GM23338 (cell line): ENCODE data around the gene MYL12B. TPM values are rescaled to one million over a fixed set of nuclear protein-coding genes. Genes with fewer than 3 reads are reported as not detected.

Experiments
- ATAC-seq: fragments of 200-7000 bp; cut with Tn5 transposase; 3 replicates; pipeline ENCODE4 v1.9.1; 2020
- DNase-seq: peaks from one replicate; pipeline ENCODE4 v3.0.0-alpha.2; 2015; ENCODE audit warnings: low spot score
- H2AFZ ChIP-seq: fragments of 200-600 bp; sonication (generic); 2 replicates; pipeline ENCODE4 v1.8.0; 2016; ENCODE audit warnings: antibody characterized with exemption, mild to moderate bottlenecking, moderate library complexity
- H3F3A ChIP-seq: fragments of 200-600 bp; sonication (generic); replicated peaks from 2 replicates; pipeline ENCODE4 v1.8.0; 2017; ENCODE audit warnings: antibody characterized with exemption, mixed run types, low read depth
- H3K27ac ChIP-seq: fragments of 200-600 bp; sonication (generic); 2 replicates; pipeline ENCODE4 v1.6.1; 2016; ENCODE audit warnings: low read depth
- H3K27me3 ChIP-seq: fragments of 200-600 bp; sonication (generic); 2 replicates; pipeline ENCODE4 v1.8.0; 2016; ENCODE audit warnings: mild to moderate bottlenecking, mixed run types, moderate library complexity; ENCODE audit not compliant: insufficient read depth
- H3K36me3 ChIP-seq: fragments of 200-600 bp; sonication (generic); 2 replicates; pipeline ENCODE4 v1.8.0; 2016; ENCODE audit warnings: mild to moderate bottlenecking; ENCODE audit not compliant: insufficient read depth
- H3K4me1 ChIP-seq: fragments of 200-600 bp; sonication (generic); 2 replicates; pipeline ENCODE4 v1.8.0; 2016; ENCODE audit warnings: mild to moderate bottlenecking, moderate library complexity; ENCODE audit not compliant: insufficient read depth
- H3K4me2 ChIP-seq: fragments of 200-600 bp; sonication (generic); 2 replicates; pipeline ENCODE4 v1.7.1; 2017; ENCODE audit warnings: mixed run types
- H3K4me3 ChIP-seq: fragments of 200-600 bp; sonication (generic); 2 replicates; pipeline ENCODE4 v1.6.1; 2016; ENCODE audit warnings: mixed run types
- H3K79me2 ChIP-seq: fragments of 200-600 bp; sonication (generic); replicated peaks from 2 replicates; pipeline ENCODE4 v1.8.0; 2017; ENCODE audit warnings: mild to moderate bottlenecking; ENCODE audit not compliant: insufficient read depth
- H3K9me2 ChIP-seq: fragments of 200-600 bp; sonication (generic); 2 replicates; pipeline ENCODE4 v1.8.0; 2017; ENCODE audit not compliant: insufficient read depth
- H4K20me1 ChIP-seq: fragments of 200-600 bp; sonication (generic); replicated peaks from 2 replicates; pipeline ENCODE4 v1.8.0; 2017; ENCODE audit warnings: mild to moderate bottlenecking; ENCODE audit not compliant: insufficient read depth
- H3K27ac Mint-ChIP-seq: 2 replicates; pipeline ENCODE4 v1.8.0; 2020; ENCODE audit warnings: inconsistent platforms, mild to moderate bottlenecking, moderate library complexity, mixed read lengths
- H3K27me3 Mint-ChIP-seq: 3 replicates; pipeline ENCODE4 v1.8.0; 2022; ENCODE audit warnings: low read depth, mild to moderate bottlenecking, moderate library complexity, mixed read lengths, inconsistent platforms; ENCODE audit not compliant: insufficient read depth, poor library complexity
- H3K36me3 Mint-ChIP-seq: 3 replicates; pipeline ENCODE4 v1.8.0; 2021; ENCODE audit warnings: low read depth, mild to moderate bottlenecking, inconsistent platforms, moderate library complexity, mixed read lengths
- H3K4me1 Mint-ChIP-seq: 3 replicates; pipeline ENCODE4 v1.8.0; 2020; ENCODE audit warnings: mild to moderate bottlenecking, inconsistent platforms, mixed read lengths
- H3K4me3 Mint-ChIP-seq: 3 replicates; pipeline ENCODE4 v1.8.0; 2021; ENCODE audit warnings: moderate library complexity, mild to moderate bottlenecking, inconsistent platforms, mixed read lengths
- H3K9me3 Mint-ChIP-seq: 3 replicates; pipeline ENCODE4 v1.8.0; 2020; ENCODE audit warnings: moderate library complexity, mild to moderate bottlenecking, inconsistent platforms, mixed read lengths
- CTCF ChIP-seq, 2 experiments: fragments of 200-600 bp in 1 of 2; sonication (generic) in 1 of 2; conservative IDR thresholded peaks; 2 replicates each; pipeline versions ENCODE4 v1.5.1 to v1.6.1; 2016 to 2017; ENCODE audit warnings: antibody characterized with exemption in 2 of 2, low read depth in 2 of 2, mild to moderate bottlenecking in 2 of 2, moderate library complexity in 1 of 2
- ETS1 ChIP-seq: IDR thresholded peaks from 2 replicates; pipeline ENCODE4 v1.6.1; 2016; ENCODE audit warnings: antibody characterized with exemption
- EZH2 ChIP-seq: fragments of 200-600 bp; sonication (generic); IDR thresholded peaks from one replicate; pipeline ENCODE4 v1.8.0; 2017; ENCODE audit warnings: antibody characterized with exemption, mild to moderate bottlenecking, low read depth; ENCODE audit not compliant: unreplicated experiment
- EZH2phosphoT487 ChIP-seq: fragments of 200-600 bp; sonication (generic); IDR thresholded peaks from one replicate; pipeline ENCODE4 v1.8.1; 2018; ENCODE audit warnings: antibody characterized with exemption; ENCODE audit not compliant: unreplicated experiment
- NANOG ChIP-seq: IDR thresholded peaks from 2 replicates; pipeline ENCODE4 v1.6.1; 2016; ENCODE audit warnings: antibody characterized with exemption, borderline replicate concordance
- POLR2AphosphoS5 ChIP-seq: IDR thresholded peaks from 2 replicates; pipeline ENCODE4 v1.6.1; 2016; ENCODE audit warnings: antibody characterized with exemption, low read depth
- STAT1 ChIP-seq: IDR thresholded peaks from one replicate; pipeline ENCODE4 v1.6.1; 2016; ENCODE audit warnings: antibody characterized with exemption; ENCODE audit not compliant: unreplicated experiment
- ZNF331 ChIP-seq: fragments of 250-450 bp; sonication (Bioruptor Pico); IDR thresholded peaks from 2 replicates; pipeline ENCODE4 v1.5.0; 2020; ENCODE audit warnings: low read depth, mild to moderate bottlenecking, moderate library complexity
- ZNF462 ChIP-seq: fragments of 250-450 bp; sonication (Bioruptor Pico); IDR thresholded peaks from 2 replicates; pipeline ENCODE4 v1.5.0; 2020; ENCODE audit warnings: mild to moderate bottlenecking, moderate library complexity
- polyA plus RNA-seq: library from polyadenylated mRNA; unstranded; fragments of >200 nt; fragmentation: Nextera tagmentation; extraction: Ambion mirVana; gene quantifications from 2 replicates; pipeline ENCODE4 v1.2.1, GENCODE V29; 2016
- total RNA-seq: library from RNA; depleted of rRNA; stranded (reverse); fragments of >200 nt; shearing (Covaris generic); gene quantifications from 2 replicates; pipeline ENCODE4 v1.2.3, GENCODE V29; 2014

The MYL12B gene
- total and polyA plus RNA-seq, 2 experiments from 2014 or later: 165 to 330 TPM

GRCh38 chr18:3213300-3214059 is 48.5 kb upstream of the MYL12B start:
- no peaks in the 10 kb centered on the region for H3K79me2 ChIP-seq
- DNase-seq (no peak), ATAC-seq (no peak)
- no peaks in the 10 kb centered on the region for H3K9me3 Mint-ChIP-seq
- no peaks in the 10 kb centered on the region for H3K36me3 Mint-ChIP-seq
- H3K27ac ChIP-seq: no peak overlapping the region
- no peaks in the 10 kb centered on the region for H3K27me3 Mint-ChIP-seq
- no peak overlapping the region for H3K4me2 ChIP-seq
- TF ChIP-seq ZNF462 (CRISPR knock-in tag) (no peak), EZH2 (no peak), CTCF (conservative IDR thresholded peaks at IDR 0.05; ENCODE audit: low read depth in 2 of 2) (no peak), EZH2phosphoT487 (no peak), ZNF331 (CRISPR knock-in tag) (no peak), POLR2AphosphoS5 (no peak), STAT1 (no peak), NANOG (no peak), ETS1 (no peak)
- H3K4me1 ChIP-seq: no peaks in the 10 kb centered on the region; the same call in 1 of the 2 replicates
- no peak overlapping the region for H3K4me3 Mint-ChIP-seq
- H3K27ac Mint-ChIP-seq: no peak overlapping the region
- H3F3A ChIP-seq: no peaks in the 10 kb centered on the region
- H3K4me3 ChIP-seq: no peak overlapping the region
- no peaks in the 10 kb centered on the region for H3K27me3 ChIP-seq
- H4K20me1 ChIP-seq: no peaks in the 10 kb centered on the region
- peaks cover 12% of the 10 kb centered on the region for H3K4me1 Mint-ChIP-seq
- no peaks in the 10 kb centered on the region for H3K36me3 ChIP-seq
- no peak overlapping the region for H2AFZ ChIP-seq
- H3K9me2 ChIP-seq: no peaks in the 10 kb centered on the region; the same call in 1 of the 2 replicates
